Measurements from ENCODE around the gene PALMD. TPM values are rescaled to one million over a fixed set of nuclear protein-coding genes. Genes with fewer than 3 reads are reported as not detected.

Gene PALMD
- total RNA-seq, 1 experiment from 2014 or later = 0.05 TPM

- TF ChIP-seq REST (IDR thresholded peaks at IDR 0.05; ENCODE audit: insufficient read depth in 1 of 2, low read depth in 2 of 2, low read length in 1 of 2) (no peak), TCF7L2 (IDR thresholded peaks at IDR 0.05; ENCODE audit: low read depth, low read length) (no peak), CTCF (IDR thresholded peaks at IDR 0.05) (no peak), SIN3A (IDR thresholded peaks at IDR 0.05; ENCODE audit: borderline replicate concordance, insufficient read depth, low read depth, low read length) (no peak), POLR2AphosphoS5 (IDR thresholded peaks at IDR 0.05; ENCODE audit: low read depth, low read length) (no peak)
- BruUV-seq (replicated peaks) = no TSS peak
Measured at GRCh38 chr1:99636647-99637175, 9.2 kb upstream of the PALMD start.

GRCh38 chr1:99638853-99639252 is 7.1 kb upstream of the PALMD start:
- no peak overlapping the region for H3K4me3 ChIP-seq (ENCODE audit: low read depth in 2 of 2, low read length in 2 of 2)
- intact Hi-C loops (cut with micrococcal nuclease; ENCODE audit: unreplicated experiment) (no loop called here), in situ Hi-C loops (cut with HindIII; ENCODE audit: low pct_unique_long_range_greater_than_20kb, low sequenced_read_pairs) (no loop called here)
- POLR2A ChIA-PET = no interaction called here
- no TSS peak for BruUV-seq (replicated peaks)
- no peaks in the 10 kb centered on the region for H3K27me3 ChIP-seq (ENCODE audit: control insufficient read depth, insufficient read depth, low read length)
- no peaks in the 10 kb centered on the region for H3K4me1 ChIP-seq (ENCODE audit: control insufficient read depth, insufficient read depth, low read length)
- no peaks in the 10 kb centered on the region for H3K9me3 ChIP-seq (ENCODE audit: control insufficient read depth, insufficient read depth, low read depth, low read length)
- DNase-seq (ENCODE audit: low read depth, low spot score) = no peak
- no peak overlapping the region for H3K27ac ChIP-seq (ENCODE audit: low read length)
- H3K36me3 ChIP-seq (ENCODE audit: control insufficient read depth, insufficient read depth, low read length) = no peaks in the 10 kb centered on the region
- no peak for TF ChIP-seq TCF7L2 (IDR thresholded peaks at IDR 0.05; ENCODE audit: low read depth, low read length)
- TF ChIP-seq CTCF (IDR thresholded peaks at IDR 0.05) = no peak
- TF ChIP-seq POLR2AphosphoS5 (IDR thresholded peaks at IDR 0.05; ENCODE audit: low read depth, low read length) = no peak
- no peak for TF ChIP-seq SIN3A (IDR thresholded peaks at IDR 0.05; ENCODE audit: borderline replicate concordance, insufficient read depth, low read depth, low read length)
- TF ChIP-seq REST (IDR thresholded peaks at IDR 0.05; ENCODE audit: insufficient read depth in 1 of 2, low read depth in 2 of 2, low read length in 1 of 2) = no peak
- no peak for ATAC-seq
- CTCF ChIA-PET = no interaction called here

More at GRCh38 chr1:99636647-99637175, 9.2 kb upstream of the PALMD start:
- POLR2A ChIA-PET = no interaction called here
- Histone ChIP-seq H3K27ac (ENCODE audit: low read length) (no peak overlapping the region), H3K27me3 (ENCODE audit: control insufficient read depth, insufficient read depth, low read length) (no peaks in the 10 kb centered on the region), H3K4me1 (ENCODE audit: control insufficient read depth, insufficient read depth, low read length) (no peaks in the 10 kb centered on the region), H3K36me3 (ENCODE audit: control insufficient read depth, insufficient read depth, low read length) (no peaks in the 10 kb centered on the region), H3K9me3 (ENCODE audit: control insufficient read depth, insufficient read depth, low read depth, low read length) (no peaks in the 10 kb centered on the region), H3K4me3 (ENCODE audit: low read depth in 2 of 2, low read length in 2 of 2) (no peak overlapping the region)
- CTCF ChIA-PET = no interaction called here
- ATAC-seq (no peak), DNase-seq (ENCODE audit: low read depth, low spot score) (no peak)
- intact Hi-C loops (cut with micrococcal nuclease; ENCODE audit: unreplicated experiment) (no loop called here), in situ Hi-C loops (cut with HindIII; ENCODE audit: low pct_unique_long_range_greater_than_20kb, low sequenced_read_pairs) (no loop called here)

All from Panc1 (cell line).